Activated CD4-positive, CD25-positive, alpha-beta regulatory T cell treated with anti-CD3 and anti-CD28 coated beads, Interleukin-2, amount 50 U/mL, for 72 hours (primary cell): ENCODE results near the gene MAD1L1.
"Not testable (repeated sequence)": the region's sequence is repeated elsewhere in the genome, so short reads cannot be mapped to it uniquely, and the experiment has no call there.

Source experiments
- DNase-seq: peaks from one replicate; pipeline ENCODE4 v3.0.0; 2021

MAD1L1 gene

DNA sequence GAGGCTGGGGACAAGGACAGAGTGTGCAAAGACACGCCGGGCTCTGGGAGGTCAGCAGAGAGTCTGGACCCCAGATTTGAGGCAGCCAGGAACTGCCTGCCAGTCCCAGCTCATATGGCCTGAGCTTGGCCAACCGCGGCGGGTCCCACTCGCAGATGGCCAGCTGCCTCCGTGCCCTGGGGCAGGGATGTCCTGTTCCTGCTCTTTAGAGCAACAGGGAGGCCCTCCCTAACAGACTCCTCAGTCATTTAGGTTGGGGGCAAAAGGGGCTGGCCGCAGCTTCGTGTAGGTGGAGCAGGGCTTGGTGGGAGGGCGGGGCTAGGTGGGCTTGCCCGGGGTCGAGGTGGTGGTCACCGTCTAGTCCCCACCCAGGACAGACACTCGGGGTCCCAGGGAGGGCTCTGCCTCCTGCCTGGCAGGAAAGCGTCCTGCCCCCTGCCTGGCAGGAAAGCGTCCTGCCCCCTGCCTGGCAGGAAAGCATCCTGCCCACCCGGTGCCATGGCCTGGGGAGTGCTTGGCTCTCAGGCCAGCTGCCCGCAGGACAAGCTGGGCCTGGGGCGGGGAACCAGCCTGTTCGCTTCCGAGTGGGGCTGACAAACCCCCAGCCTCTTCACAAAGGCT is 393.7 kb downstream of the MAD1L1 start:
- not testable (repeated sequence) for DNase-seq

DNA sequence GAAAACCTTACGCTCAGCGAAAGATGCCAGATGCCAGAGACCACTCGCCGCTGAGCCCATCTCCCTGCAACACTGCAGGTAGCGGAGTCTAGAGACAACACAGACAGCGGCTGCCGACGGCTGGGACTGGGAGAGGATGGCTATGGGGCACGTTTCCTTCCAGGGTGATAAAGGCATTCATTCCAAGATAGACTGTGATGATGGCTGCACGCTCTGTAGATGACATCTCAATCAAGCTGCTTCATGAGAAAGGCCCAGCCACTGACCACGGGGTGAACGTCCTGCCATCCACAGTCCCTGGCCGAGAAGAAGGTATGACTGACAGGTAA is 394.2 kb downstream of the MAD1L1 start:
- DNase-seq = not testable (repeated sequence)

DNA sequence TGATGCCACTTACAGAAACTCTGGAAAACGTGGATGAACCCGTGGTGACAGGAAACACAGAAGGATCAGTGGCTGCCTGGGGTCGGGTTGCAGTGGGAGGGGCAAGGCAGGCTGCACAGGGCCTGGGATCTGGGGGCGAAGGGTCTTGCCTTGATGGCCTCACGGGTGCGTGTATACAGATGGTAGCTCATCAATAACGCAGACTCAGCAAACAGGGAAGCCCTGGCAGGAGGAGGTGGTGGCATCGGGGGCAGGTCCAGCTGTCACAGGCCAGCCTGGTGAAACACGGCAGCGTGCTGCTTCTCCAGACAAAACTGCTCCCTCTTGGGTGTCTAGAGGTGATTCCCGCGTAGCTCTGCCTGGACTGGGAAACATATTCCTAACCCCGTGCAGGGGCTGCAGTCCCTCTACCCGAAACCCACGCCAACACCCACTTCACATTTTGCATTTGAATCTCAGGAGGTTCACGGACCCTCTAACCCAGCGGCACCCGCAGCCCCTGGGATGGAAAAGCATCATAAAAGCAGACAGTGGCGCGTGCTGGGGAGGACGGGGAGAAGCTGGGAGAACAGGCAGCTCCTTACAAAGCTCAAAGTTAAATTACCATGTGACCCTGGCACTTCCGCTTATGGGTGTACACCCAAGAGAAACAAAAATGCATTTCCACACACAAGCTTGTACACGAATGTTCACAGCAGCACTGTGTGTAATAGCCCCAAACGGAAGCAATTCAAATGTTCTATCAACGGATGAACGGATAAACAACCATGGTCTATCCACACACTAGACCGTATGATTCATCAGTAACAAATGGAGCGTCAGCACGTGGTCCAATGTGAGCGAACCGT is 394.8 kb downstream of the MAD1L1 start:
- peak; percentile 17 for DNase-seq

DNA sequence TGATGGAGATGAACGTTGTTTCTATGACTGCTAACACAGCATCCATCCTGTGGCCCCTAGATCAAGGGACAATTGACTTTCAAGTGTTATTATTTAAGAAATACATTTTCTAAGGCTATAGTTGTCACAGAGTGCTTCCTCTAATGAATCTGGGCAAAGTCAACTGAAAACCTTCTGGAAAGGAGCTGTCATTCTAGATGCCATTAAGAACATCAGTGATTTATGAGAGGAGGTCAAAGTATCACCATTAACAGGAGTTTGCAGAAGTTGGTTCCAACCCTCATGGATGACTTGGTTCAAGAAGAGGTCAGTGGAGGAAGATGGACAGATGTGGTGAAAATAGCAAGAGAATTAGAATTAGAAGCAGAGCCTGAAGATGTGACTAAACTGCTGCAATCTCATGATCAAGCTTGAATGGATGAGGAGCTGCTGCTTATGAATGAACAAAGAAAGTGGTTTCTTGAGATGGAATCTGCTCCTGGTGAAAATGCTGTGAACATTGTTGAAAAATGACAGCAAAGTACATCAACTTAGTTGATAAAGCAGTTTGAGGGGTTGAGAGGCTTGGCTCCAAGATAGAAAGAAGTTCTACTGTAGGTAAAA is 400.7 kb downstream of the MAD1L1 start:
- DNase-seq = not testable (repeated sequence)

DNA sequence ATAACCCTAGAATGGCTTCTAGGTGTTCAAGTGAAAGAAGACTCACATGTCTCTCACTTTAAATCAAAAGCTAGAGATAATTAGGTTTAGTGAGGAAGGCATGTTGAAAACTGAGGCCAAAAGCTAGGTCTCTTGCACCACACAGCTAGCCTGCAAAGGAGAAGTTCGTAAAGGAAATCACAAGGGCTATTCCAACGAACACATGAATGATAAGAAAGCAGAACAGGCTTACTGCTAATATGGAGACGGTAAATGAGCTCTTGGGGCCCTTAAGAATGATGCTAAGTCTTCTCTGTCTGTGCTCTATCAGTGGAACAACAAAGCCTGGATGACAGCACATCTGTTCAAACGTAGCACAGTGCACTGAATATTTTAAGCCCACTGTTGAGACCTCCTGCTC is 401.3 kb downstream of the MAD1L1 start:
- DNase-seq = not testable (repeated sequence)

DNA sequence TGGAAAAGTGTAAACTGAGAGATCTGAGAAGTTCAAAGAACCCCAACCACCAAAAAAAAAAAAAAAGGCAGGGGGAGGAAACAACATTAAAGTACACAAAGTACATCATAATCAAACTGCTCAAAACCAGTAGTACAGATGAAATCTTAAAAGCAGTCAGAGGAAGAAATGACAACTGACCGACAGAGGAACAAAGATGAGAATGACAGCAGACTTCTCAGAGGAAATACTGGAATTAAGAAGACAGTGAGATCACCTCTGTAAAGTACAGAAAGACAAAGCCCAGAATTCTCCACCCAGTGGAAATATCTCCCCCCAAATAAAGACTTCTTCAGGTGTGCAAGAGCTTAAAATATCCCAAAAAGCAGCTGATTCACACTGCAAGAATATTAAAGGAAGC is 403.1 kb downstream of the MAD1L1 start:
- DNase-seq = not testable (repeated sequence)

DNA sequence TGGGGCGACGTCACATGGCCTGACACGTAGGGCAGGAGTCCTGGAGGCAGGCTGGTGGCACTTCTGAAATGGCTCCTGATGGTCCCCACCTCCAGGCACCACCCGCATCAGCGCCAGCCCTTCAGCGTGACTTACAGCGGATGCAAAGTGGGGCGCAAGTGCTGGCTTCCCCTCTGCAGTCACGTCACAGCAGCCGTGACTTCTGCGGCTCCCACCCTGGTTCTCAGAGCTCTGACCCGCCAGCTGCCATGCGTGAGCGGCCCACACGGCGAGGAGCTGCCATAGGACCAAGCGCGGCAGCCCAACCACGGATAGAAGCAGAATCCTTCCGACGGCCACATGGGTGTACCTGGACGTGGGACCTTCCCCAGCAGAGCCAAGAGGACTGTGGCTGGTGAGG is 403.6 kb downstream of the MAD1L1 start:
- DNase-seq = no peak

DNA sequence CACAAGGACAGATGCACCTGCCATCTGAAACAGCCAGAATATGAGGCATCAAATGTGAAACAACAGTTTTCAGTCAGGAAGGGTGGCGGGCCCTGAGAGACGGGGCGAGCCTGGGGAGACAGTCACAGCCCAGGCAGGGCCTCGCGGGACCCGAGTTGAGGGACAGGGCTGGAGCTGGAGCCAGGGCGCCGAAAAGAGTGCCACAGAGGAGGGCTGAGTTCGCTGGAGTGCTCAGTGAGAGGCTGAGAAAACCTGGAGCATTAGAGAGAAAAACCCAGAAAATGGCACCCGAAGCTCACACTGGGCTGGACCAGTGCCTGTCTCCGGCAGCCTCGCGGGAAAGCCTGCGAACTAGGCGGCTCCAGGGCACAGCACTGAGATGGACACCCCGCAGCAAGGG is 404.6 kb downstream of the MAD1L1 start:
- DNase-seq = not testable (repeated sequence)

DNA sequence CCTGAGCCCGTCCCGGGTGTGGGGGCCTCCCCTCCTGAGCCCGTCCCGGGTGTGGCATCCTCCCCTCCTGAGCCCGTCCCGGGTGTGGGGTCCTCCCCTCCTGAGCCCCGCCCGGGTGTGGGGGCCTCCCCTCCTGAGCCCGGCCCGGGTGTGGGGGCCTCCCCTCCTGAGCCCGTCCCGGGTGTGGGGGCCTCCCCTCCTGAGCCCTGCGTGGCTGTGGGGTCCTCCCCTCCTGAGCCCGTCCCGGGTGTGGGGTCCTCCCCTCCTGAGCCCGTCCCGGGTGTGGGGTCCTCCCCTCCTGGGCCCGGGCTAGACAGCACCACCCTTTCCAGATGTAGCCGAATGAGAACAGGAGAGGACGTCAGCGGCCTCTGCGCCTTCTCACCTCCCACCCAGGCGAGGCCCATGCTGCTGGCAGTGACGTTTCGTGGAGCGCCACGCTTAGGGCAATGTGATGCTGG is 405.2 kb downstream of the MAD1L1 start:
- DNase-seq = not testable (repeated sequence)

DNA sequence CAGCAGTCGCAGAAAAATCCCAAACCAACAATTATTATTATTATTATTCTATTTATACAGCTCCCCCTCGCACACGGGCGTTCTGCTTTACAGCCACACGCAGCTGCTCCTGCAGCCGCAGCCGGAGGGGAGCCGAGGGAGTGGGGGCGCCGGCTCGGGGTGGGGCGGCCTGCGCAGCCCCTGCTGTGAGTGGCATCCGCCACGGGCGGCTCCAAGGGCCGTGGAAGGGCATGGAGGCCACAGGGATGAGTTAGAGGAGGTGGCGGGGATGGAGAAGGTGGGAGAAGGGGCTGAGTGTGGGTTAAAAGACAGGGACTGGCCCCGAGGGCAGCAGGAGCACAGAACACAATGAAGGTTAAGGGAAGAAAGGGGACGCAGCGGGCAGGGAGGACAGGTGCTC is 405.8 kb downstream of the MAD1L1 start:
- DNase-seq = not testable (repeated sequence)

DNA sequence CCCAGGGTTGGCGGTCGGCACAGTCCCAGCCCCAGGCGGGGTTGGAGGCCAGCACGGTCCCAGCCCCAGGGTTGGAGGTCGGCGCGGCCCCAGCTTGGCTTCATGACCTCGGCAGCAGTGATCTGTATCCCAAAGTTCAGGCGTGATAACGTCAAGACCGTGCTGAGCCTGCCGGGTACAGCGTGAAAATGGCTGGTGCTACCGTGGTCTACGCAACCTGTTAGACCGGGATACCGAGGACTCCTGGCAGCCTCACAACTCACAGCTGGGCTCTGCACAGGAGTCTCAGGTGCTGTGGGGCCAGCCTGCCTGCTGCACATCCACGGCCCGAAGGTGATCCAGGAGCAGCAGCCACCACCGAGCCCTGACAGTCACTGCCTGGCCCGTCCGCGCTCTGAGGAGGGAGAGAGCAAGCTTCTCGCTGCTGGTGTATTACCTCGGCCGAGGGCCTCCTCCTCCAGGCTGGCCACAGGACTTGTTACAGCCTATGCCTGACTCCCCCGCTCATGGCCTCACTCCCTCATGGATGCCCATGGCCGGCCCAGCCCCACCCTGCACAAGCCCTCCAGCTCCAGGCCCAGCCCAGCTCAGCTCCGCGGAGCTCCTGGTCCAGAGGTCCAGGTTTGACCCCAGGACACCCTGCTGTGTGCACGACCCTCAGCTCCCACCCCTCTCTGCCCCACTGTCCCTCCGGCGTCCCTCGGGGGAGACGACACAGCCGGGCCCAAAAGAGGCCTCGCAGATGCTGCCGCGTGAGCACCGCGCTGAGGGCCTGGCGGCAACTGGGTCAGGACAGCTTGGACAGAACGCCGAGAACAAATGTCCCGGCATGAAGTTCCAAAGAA is 406.6 kb downstream of the MAD1L1 start:
- peak; percentile 26 for DNase-seq

DNA sequence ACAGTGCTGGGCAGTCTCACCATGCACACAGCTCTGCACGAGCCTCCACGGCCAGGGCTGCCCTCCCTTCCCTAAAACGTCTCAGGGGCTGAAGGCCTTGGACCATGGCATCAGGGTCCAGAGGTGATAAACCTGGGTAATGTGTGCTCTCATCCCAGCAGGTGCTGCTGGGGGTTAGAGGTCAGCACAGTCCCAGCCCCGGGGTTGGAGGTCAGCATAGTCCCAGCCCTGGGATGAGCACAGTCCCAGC is 407.2 kb downstream of the MAD1L1 start:
- DNase-seq = not testable (repeated sequence)

DNA sequence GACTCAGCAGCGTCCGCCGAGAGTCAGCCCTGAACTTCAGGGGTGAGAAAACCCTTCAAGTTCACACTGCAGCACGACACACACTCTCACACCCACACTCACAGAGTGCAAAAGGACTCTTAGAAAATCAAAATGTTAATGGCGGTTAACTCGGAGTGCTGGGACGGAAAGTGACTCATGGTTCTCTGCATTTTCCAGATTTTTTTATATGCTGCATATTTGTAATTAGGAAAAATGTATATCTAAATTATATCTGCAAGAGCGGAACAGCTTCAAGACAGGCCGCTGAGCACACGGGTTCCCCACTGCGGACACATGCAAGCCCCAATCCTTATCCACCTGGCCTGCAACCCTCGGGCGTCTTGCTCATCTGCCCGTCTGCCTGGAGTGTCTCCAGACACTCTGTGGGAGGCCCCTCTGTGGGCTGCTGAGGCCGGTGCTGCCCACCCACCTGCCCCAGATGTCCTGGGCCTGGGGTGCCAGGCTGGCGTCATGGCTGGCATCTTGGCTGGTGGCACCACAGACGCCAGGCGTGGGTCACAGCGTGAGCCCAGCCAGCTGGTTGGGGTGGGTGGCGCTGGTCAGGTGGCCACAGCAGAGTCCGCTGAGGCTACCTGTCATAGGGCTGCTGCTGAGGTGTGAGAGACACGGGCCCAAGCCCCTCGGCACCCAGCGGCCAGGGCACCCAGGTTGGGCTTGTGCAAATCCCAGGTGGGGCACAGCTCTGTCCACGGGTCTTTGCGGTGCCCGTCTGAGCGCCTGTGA is 407.7 kb downstream of the MAD1L1 start:
- peak; percentile 26 for DNase-seq

DNA sequence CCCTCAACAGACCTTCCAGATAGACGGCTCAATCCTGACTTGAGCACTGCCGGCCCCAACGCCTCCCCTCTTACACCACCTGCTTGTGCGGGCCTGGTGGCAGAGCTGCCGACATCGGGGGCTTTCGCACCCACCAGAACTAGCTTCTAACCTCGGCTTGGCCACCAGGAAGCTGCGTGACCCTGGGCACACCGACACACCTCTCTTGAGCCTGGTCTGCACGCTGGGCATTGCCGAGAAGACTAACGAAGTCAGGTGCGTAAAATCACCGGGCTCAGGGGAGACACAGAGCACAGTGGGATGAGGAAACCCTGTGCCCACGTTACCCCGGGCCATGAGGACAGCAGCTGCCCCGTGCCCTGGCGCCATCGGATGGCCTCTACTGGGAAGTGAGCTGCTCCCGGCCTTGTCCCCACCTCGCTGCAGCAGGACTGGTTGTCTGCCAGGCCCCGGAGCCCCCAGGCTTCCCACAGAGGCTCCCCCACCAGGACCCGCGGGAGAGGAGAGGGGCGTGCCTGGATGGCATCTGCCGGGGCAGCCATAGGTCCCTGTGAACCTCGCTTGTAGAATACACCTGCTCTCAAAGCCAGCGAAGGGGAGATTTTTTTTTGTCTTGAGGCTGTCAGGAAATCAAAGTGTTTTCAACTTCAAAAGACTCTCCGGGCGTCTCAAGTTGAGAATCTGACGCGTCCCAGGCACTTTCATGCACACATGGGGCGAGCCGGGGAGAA is 408.4 kb downstream of the MAD1L1 start:
- peak; percentile 37 for DNase-seq

DNA sequence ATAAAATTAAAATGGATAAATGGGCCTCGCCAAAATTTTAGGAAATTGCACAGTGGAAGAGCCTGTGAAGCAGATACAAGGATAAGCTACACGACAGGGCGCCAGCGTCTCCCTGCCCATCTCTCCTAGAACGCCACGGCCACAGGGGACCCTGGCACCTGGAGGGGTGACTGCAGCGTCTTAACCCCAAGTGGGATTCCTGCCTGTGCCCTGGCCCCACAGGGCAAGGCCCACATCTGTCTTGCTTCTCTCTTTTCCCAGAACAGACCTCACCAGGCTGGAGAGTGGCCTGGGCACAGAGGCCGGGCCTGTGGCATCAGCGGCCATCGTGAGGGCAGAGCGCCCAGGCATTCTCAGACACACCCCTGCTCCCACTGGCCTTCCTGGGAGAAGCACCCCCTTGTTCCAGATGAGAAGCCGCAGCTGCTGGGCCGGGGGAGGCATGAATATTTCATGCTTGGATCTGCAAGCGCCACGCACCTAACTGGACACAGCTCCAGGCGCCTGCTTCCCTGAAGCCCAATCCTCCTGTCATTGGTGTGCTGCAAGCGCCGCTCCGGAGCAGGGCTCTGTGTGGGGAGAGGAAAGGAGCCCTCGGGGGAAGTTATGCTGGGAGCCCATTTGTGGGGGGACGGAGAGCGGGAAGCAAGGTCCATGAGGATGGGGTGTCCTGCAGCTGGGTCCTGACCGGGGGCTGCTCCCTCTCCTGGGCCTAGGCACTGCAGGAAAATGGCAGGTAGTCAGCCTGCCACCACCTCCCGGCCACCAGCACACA is 409.2 kb downstream of the MAD1L1 start:
- DNase-seq = peak; percentile 16

DNA sequence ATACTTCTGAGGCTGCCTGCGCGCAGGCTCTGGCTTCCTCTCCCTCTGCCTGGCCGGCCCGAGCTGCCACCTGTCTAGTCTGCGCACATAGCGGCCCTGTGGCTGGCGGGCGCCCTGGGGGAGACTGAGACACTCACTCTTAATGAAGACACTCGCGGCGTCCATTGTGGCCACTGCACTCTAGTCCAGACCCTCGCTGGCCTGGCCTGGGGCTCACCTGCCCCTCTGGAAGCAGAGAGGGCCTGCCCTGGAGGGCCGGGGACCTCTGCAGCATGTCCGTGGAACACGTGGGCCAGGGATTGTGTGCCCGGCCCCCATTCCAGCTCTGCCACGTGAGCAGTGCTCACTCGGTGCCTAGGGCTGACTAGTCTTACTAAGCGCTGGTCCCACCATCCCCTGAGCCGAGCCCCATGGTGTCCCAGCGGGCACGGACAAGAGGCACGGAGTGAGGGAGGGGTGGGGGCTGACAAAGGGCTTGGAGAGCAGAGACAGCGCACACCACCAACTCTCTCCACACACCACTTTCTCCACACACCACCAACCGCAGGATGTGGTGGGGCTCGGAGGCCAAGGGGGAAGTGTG is 413.4 kb downstream of the MAD1L1 start:
- DNase-seq = peak; percentile 32

DNA sequence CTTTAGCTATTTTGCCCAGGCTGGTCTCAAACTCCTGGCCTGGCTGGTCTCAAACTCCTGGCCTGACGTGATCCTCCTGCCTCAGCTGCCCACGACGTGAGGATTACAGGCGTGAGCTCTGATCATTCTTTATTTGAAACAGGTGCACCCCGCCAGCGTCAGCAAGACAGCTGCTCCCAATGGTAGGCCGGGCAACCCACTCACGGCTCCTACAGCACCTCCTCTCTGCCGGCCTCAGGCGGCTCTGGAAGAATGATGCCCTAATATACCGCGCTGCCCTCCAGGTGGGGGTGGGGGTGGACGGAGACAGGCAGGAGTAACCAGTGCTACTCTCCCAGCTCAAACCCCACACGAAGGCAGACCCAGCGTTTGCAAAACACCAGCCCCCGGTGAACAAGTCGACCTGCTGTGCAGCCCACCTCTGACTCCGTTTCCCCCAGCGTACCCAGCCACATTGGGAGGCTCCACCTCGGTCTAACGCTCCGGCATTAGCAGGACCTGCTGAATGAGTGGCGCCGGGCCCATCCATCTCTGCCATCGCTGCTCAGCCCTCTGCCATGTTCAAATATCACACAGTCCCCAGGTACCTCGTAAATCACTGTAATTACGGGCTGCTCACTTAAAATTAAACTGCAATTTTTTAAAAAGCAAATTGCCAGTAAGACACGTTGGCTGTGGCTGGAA is 414.0 kb downstream of the MAD1L1 start:
- DNase-seq = peak; percentile 24

DNA sequence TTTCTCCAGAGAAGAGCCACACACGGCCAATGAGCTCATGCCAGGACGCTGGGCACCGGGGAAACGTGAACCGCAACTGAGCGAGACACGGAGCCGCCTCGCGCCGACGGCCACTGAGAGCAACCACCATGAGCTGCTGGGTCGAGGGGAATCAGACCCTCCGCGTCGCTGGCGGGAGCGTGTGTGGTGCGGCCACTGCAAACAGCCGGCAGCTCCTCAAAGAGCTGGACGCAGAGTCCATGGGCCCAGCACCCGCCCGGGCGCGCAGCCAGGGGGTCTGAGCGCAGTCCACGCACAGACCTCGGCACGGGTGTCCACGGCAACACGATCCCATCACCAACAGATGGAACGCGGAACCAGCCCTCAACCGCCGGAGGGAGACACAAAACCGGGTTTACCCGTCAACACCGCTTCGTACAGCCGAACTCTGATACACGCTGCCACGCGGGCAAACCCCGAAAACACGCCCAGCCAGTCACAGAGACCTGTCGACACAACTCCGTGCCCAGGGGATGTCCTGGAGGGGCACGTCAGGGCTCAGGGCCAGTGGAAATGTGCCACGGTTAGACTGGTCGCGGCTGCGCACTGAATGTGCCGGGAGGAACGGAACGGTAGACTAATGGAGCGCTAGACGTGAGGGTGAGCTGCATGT is 415.6 kb downstream of the MAD1L1 start:
- peak; percentile 25 for DNase-seq

DNA sequence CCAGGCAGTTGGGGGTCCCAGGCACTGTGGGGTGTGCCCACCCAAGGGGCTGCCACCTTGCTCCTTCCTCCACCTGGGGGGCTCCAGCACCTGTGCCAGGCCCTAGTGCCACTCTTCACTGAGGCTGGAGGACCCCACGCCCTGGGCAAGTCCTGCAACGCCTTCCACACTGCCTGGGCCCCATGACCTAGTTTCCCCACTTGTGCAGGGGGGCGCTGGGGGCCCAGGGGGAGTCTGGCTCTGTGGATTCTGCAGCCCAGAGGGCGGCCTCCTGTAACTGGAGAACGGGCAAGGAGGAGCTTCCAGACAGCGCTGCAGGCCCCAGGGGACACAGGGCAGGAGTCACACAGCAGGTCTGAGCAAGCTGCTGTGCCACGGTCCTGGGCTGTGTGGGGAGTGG is 416.3 kb downstream of the MAD1L1 start:
- peak; percentile 26 for DNase-seq
